HG02943 (cell line): ENCODE measurements around the gene DUSP5.

Source experiments
- ATAC-seq: cut with Tn5 transposase; IDR thresholded peaks from one replicate; pipeline ENCODE4 v1.9.1; 2021; ENCODE audit warnings: mild to moderate bottlenecking, low read depth, moderate library complexity; ENCODE audit not compliant: unreplicated experiment

DUSP5 gene

DNA sequence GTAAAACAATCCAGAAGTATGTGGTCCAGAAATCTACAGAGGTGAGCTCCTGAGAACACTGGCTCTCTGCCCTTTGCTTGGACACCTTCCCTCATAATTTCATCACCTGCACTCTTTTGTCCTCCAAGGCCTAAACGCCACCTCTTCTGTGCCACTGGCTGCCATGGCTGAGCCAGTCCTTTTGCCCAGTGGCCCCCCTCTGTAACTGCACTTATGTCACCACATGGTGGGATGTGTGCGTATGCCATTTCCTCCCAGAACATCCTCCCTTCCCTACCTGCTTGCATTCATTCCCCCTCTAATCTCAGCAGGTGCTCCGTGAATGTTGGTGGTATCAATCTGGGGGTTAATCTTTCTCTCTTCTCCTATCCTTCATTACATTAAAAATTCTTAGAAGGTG is 17.3 kb upstream of the DUSP5 start:
- ATAC-seq = no peak

DNA sequence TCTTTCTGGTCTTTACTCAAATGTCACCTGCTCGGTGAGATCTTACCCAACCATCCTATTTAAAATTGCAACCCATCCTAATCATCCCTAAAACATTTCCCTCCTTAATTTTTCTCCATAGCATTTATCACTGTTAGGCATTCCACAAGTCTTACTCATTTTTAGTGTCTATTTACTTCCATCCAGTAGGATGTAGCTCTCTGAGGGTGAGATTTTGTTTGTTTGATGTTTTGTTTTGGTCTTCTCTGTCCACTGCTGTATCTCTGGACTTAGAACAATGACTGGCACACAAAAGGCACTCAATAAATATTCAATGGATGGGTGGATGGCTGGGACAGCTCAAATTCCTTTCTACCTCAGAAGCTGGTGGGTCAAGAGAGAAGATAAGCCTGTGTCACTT is 15.8 kb upstream of the DUSP5 start:
- ATAC-seq = no peak

DNA sequence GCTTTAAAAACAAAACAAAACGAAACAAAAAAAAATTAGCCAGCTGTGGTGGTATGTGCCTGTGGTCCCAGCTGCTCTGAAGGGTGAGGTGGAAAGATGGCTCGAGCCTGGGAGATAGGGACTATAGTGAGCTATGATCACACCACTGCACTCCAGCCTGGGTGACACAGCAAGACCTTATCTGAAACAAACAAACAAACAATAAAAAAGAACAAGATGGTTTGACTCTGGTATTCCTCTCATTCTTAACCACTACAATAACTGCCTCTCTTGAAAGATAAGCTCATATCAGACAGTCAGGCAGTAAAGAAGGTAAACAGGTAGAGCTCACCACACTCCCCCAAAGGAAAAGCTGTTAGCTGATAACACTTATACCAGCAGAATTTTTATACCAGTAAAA is 14.1 kb upstream of the DUSP5 start:
- ATAC-seq = no peak

DNA sequence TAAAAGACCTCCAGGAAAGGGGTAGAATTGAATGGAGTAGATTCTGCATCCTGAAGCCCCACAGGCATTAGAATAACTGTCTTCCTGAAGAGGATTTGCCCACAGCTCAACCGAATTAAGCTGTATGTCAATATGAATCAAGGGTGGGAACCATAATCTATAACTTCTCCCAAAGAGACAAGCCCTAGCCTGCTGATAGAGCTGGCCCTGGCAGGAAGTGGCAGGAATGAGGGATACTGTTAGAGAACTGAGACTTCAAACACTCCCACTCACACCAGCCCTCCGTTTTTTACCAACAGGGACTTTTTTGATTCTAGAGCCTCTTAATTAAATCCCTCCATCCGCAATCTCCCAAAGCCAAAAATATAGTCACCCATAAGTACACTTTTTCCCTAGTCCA is 12.2 kb upstream of the DUSP5 start:
- no peak for ATAC-seq

DNA sequence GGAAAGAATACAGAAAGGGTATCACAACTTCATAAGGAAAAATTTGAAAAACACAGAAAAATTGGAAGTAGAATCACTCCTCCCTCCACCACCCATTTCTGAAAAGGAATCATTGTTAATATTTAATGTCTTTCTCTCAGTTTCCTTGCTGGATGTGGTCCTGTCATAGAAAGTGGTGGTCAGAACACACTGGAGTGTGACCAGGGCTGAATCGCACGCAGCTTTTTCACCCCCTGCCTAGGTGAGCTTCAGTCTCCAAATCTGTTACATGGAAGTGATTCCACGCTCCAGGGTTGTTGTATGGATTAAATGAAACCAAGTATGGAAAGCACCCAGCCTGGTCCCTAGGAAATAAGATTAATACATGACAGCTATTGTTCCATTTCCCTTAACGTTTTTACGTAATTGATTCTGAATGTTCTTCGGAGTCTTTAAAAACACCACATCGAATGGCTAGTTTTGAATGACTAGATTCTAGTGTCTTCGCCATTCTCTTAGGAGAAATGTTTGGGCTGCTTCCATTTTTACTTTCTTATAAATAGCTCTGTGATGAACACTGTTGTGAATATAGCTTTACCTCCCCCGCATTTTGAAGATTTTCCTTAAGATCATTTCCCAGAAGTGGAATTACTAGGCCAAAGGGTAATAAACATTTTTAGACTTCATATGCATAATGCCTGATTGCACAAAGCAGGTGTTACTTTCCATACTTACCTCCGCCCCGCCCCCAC is 10.9 kb upstream of the DUSP5 start:
- no peak for ATAC-seq

DNA sequence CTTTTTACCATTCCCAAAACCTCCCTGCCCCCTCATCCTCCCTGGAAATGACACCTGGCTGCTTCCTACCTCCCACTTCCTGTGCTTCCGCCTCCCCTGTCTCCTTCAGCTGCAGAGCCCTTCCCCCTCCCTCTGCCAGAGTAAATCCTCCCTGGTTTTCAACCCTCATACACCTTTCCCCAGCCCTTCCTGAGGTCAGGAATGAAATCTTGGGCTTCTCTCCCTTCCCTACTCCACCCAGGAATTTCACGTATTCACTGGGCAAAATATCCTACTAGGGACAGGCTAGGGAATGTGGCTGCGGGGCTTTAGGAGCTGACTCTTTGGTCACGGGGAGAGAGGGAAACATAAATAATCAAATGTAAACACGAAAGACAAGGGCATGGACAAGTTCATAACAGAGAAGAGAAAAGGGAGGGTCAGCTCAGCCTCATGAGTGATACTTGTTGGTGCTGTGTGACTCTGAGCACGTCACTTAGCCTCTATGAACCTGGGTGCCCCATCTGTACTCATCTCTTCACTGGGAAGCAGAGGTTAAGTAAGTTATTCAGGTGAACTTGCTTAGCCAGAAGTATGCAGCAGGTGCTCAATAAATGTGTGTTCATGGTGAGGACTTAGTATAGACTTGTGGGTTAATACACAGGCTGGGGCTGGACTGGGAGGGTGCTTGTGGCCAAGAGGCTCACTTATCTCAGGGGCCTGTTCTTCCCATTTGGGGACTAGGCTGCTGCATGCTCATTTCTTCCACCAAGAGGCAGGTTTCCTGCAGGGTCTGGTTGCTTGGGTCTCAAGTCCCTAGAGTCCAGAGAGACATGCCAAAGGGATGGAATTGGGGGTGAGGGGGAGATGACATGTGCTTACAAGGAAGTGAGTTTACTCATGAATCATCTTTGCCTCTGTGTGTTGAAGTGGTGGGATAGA is 10.0 kb upstream of the DUSP5 start:
- ATAC-seq = no peak

DNA sequence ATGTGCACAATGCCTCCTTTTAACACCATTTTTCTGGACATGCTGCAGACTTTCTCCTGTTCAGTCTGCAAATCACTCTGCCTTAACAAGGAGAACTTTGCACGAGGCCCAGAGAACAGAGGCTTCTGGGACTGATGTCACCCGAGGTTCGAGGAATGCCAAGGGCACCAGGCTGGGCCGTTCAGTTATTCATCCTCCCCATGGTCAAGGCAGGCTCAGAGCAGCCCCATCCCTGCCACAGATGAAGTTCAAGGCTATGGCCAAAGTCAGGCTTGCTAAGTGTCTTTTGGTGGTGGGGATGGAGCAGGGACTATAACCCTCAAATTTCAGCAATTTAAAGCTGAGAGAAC is 9.4 kb upstream of the DUSP5 start:
- no peak for ATAC-seq

DNA sequence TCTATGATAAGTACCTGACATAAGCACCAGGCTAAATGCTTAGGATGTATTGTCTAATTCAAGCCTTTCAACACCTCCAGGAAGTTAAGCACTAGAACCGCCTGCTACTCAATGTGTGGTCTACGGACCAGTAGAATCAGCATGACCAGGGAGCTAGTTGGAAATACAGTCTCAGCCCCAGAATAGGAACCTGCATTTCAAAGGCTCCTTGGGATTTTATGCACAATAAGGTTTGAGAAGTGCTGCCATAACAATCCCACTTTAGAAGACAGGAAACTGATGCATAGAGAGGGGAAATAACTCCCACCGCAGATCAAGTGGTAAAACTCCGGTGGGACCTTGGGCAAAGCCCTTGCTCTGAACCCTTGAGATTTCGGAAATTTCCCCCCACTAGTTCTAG is 8.8 kb upstream of the DUSP5 start:
- no peak for ATAC-seq

DNA sequence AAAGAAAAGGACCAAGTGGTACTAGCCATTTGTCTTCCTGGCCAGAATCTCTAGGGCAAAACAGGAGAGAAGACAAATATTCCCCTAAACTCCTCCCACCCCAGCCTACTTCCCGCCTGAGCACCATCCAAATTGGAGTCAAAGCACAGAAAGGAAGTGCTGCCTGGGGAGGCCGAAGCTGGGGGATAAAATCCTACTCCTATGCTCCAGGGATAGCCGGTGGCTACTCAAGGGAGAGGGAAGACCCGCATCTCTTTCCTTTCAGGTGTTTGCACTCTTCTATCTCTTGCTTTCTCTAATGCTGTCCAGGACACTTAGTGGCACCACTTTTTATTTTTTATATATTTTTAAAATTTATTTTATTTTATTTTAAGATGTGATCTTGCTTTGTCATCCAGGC is 7.1 kb upstream of the DUSP5 start:
- ATAC-seq = no peak

DNA sequence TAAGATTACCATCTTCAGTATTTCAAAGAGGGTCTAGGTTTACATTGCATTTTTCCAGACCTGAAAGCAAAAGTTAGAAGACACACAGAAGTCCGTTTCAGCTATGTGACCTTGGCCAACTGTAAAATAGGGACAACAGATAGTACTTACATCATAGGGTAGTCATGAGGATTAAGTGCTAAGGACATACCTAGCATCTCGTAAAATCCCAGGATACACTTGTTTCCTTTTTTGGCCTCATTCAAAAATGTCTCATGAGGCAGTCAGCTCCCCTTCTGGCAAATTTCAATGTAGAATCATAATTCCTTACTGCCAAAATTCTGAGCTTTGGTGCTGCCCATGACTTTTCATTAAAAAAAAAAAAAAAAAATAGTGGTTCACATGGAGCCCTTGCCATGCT is 6.4 kb upstream of the DUSP5 start:
- no peak for ATAC-seq

DNA sequence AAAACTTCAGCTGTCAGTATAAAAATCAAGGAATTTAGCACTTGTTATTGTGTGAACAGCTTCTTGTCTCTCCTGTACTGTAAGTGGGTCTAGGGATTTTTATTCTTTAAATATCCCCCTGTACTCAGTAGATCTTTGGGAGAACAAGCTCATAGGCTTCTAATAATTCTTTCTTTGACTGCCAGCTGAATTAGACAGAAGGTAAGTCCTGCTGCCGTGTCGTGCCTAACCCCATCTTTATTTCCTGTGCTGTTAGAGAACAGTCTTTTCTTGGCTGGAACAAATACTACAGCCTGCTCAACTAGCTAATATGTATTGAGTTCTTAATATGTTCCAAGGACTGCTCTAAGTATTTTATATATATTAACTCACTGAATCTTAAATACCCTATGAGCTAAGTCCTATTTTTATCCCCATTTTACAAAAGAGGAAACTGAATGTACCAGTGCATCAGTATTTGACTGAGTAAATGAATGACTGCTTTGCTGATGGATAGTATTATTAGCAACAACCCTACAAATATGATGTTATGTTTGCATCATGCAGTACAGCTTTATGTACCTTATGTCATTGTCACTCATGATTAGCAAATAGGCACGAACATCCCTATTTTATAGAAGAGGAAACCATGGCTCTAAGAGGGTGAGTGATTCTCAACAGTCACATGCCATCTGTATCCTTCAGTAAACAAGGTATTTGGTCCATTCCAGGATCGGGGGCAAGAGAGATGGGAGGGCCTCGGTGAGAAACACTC is 5.5 kb upstream of the DUSP5 start:
- ATAC-seq = no peak

DNA sequence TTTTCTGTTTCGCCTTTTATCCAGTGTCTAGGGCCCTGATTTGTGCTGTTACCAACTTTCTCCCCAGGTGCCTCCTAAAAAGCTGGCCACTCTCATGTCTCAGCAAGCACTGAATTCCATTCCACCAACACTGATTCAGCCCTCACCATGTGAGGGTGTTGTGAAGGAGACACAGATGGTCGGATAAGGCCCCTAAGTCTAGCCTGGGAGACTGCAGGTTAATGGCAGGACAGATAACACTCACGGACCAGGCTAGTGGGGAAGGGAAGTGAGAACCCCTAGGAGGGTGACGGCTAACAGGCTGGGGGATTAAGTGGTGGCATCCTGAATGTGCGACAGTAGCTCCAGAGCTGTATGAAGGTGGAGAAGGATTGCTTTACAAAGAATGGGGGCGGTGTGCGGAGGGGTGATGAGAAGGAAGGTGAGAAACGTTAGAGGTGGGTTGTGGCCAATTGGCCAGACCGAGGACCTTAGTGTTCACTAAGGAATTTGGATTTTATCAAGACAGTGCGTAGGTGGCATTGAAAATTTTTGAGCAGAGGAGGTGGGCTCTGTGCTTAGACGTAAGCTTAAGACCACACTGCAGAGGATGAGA is 3.8 kb upstream of the DUSP5 start:
- ATAC-seq = no peak

DNA sequence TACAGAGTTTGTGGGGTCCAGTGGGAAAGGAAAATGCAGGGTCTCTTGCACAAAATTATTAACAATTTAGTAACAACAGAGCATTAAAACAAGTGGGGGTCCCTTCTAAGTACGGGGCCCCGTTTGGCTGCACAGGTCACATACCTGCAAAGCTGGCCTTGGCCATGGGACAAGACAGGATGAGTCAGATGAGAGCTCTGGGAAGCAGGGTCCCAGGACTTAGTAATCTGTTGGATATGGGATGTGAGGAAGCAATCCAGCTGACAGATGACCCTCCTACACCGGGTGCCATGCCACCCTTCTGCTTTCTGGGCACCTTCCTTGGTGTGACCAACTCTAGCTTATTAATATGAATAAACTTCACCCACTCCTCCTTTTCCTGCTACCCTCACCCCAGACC is 3.2 kb upstream of the DUSP5 start:
- no peak for ATAC-seq

DNA sequence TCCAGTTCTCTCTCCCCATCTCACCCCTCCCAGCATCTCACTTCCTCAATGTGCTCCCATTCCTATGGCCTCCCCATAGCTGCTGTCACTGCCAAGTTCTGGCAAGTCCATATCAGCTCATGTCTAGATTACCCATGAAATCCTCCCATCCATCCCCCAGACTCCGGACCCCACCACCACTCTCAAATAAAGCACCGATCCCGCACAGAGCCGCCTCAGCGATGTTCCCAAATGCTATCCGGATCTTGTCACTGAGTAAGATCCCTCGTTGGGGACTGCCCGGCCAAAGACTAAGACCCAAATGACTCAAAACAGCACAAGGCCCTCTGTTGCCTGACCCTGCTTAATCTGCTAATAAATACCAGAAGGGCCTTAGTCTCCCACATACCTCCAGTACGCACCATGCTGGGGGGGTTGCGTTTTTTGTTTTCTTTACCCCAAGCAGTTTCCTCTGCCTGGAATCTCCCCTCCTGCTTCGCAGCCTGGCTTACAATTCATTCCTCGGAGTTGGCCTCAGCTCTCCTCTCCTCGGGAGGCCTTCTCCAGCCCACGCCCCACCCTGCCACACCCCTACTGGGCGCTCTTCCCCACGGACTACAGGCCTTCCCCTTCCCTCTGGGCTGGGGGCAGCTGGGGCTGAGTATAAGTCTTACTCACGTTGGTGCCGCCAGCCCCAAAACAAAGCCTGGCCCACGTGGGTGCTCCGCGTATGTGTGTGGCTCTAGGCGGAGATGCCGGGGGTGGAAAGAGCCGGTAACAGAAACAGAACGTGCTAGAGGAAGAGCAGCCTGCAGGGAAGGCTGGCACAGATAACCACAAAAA is 1.8 kb upstream of the DUSP5 start:
- no peak for ATAC-seq

DNA sequence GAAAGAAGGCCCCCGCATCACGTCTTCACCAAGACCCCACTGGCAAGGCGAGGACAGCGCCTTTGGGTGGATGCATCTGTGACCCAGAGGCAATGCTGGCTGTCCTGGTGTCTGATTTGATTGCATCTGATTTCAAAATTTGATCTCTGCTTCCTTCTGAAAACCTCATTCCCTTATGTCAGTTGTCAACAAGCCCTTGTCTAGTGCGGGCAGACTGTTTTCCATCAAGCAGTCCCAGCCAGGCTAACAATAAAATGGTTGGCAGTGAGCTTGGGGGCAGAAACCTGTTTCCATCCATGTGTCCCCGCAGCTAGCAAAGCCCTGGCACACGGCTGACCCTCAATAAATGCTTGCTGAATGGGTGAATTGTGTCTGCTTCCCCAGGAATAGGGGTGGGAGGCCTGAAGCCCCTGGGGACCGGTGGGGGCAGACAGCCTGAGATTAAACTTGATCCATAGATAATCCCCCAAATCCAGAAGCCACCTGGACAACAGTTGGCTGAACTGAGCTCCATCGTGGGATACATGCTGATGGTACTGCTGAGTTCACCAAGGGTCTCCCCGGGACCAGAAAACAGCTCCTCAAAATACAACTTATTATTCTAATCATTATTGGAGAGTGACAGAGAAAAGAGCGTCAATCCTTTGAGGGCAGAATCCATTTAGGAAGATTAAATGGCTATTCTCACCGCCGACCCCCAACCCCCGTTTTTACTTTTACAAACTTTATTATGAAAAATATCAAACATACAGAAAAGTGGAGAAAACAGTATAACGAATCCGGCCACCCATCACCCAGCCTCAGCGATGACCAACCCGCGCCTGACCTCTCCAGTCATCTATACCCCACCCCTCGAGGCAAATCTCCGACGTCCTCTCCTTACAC is 912 bp upstream of the DUSP5 start:
- no peak for ATAC-seq

DNA sequence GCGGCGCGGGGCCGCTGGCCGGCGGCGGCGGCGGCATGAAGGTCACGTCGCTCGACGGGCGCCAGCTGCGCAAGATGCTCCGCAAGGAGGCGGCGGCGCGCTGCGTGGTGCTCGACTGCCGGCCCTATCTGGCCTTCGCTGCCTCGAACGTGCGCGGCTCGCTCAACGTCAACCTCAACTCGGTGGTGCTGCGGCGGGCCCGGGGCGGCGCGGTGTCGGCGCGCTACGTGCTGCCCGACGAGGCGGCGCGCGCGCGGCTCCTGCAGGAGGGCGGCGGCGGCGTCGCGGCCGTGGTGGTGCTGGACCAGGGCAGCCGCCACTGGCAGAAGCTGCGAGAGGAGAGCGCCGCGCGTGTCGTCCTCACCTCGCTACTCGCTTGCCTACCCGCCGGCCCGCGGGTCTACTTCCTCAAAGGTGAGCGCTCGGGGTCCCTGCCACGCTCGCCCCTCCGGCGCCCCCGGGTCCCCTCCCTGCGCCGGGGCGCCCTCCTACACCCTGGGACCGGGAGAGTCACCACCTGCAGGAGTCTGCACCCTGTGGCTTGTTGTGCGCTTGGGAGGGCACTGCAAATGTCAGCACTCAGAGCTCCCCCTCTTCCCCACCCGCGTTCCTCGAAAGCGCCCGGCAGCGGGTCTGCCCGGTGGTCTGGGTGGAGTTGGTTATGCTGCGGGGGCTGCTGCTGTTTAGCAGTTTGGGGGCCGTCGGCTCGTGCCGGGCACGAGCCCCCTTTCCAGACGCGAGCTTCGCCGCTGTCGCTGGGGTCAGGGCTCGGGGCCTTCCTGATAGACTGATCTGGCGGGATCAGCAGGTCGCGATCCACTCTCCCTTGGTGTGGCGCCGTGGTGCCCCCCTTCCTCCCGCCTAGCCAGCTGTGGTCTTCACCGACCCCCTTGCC is 627 bp downstream of the DUSP5 start:
- ATAC-seq = peak; percentile 9

DNA sequence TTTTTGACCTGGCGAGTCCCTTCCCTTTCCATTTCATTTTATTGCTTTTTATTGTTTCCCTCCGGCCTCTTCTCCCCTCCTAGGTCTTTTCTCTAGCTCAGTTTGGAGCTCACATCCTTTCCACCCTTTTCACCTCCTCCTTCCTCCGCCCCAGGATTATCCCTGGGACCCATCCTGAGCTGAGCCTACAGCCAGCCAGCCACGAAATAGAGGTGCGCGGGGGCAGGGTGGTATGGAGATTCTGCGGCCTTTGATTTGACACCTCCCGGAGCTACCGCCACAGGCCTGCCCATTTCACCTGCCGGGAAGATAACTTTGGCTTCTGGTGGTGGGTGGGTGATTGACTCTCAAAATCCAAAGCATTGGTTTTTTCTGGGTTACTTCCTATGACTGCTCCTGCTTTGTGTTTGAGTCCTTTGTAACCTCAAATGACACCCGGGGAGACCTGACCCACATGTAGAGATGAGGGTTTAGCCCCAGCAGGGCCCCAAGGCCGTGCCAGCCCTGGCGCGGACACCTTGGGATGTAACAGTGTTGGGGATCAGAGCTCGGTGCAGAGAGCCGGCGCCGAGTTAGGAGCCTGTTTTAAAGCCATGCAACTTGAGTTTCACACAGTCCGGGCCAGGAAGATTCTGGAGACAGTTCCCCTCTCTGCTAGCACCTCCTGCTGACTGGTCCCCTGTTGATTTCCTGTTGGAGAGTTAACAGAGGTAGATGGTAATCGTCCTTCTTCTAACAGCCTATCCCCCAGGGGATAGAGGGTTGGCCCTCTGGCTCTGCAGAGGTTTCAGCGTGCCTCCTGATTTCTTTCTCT is 1.5 kb downstream of the DUSP5 start:
- ATAC-seq = no peak
